HG02840 (cell line): ENCODE data around the gene NEB.
"Not testable (repeated sequence)": the region's sequence is repeated elsewhere in the genome, so short reads cannot be mapped to it uniquely, and the experiment has no call there.

Experiments
- ATAC-seq: cut with Tn5 transposase; IDR thresholded peaks from one replicate; pipeline ENCODE4 v1.9.1; 2021; ENCODE audit warnings: mild to moderate bottlenecking, moderate library complexity, moderate number of reproducible peaks; ENCODE audit not compliant: unreplicated experiment, low FRiP score

The NEB gene

GRCh38 chr2:151760139-151760650, 25.9 kb upstream of the NEB start:
- ATAC-seq = no peak

- ATAC-seq = no peak
Observed at GRCh38 chr2:151758744-151759143, 24.5 kb upstream of the NEB start.

- no peak for ATAC-seq
Observed at GRCh38 chr2:151757861-151758260, 23.6 kb upstream of the NEB start.

- ATAC-seq = no peak
Observed at GRCh38 chr2:151756820-151757219, 22.5 kb upstream of the NEB start.

GRCh38 chr2:151754253-151754897, 20.1 kb upstream of the NEB start:
- ATAC-seq = no peak

- no peak for ATAC-seq
Observed at GRCh38 chr2:151753540-151753939, 19.3 kb upstream of the NEB start.

GRCh38 chr2:151745261-151745660, 11.0 kb upstream of the NEB start:
- not testable (repeated sequence) for ATAC-seq

GRCh38 chr2:151730262-151730975, 3.9 kb downstream of the NEB start:
- no peak for ATAC-seq

GRCh38 chr2:151729837-151730236, 4.4 kb downstream of the NEB start:
- no peak for ATAC-seq

- ATAC-seq = no peak
Observed at GRCh38 chr2:151729415-151729811, 4.9 kb downstream of the NEB start.

- no peak for ATAC-seq
Observed at GRCh38 chr2:151728804-151729414, 5.4 kb downstream of the NEB start.

GRCh38 chr2:151727593-151728552, 6.4 kb downstream of the NEB start:
- no peak for ATAC-seq

GRCh38 chr2:151721161-151721560, 13.1 kb downstream of the NEB start:
- ATAC-seq = no peak

- ATAC-seq = no peak
Observed at GRCh38 chr2:151720521-151720920, 13.8 kb downstream of the NEB start.

GRCh38 chr2:151718796-151719195, 15.5 kb downstream of the NEB start:
- ATAC-seq = no peak

- ATAC-seq = no peak
Observed at GRCh38 chr2:151718247-151718646, 16.0 kb downstream of the NEB start.

GRCh38 chr2:151716721-151717120, 17.6 kb downstream of the NEB start:
- ATAC-seq = no peak

GRCh38 chr2:151713291-151713903, 20.9 kb downstream of the NEB start:
- ATAC-seq = no peak

GRCh38 chr2:151711025-151711424, 23.3 kb downstream of the NEB start:
- no peak for ATAC-seq

- no peak for ATAC-seq
Observed at GRCh38 chr2:151708788-151709187, 25.5 kb downstream of the NEB start.
